Peyer's patch (tissue), 4 donors: ENCODE results near the gene ARHGEF12. TPM values are rescaled to one million over a fixed set of nuclear protein-coding genes. Genes with fewer than 3 reads are reported as not detected.

Source experiments
- DNase-seq, 3 donors: peaks; one replicate each; pipeline ENCODE4 v3.0.0-alpha.2; 2017 to 2019
- H3K27ac ChIP-seq, 4 donors: fragments of 200-600 bp; sonication (generic); one replicate each; pipeline ENCODE4 v1.5.1; 2016 to 2019
- H3K27me3 ChIP-seq, 2 donors: fragments of 200-600 bp; sonication (generic); one replicate each; pipeline ENCODE4 v1.5.1; 2019
- H3K36me3 ChIP-seq, 3 donors: fragments of 200-600 bp; sonication (generic); one replicate each; pipeline ENCODE4 v1.5.1; 2016 to 2019
- H3K4me1 ChIP-seq, 4 donors: fragments of 200-600 bp; sonication (generic); one replicate each; pipeline ENCODE4 v1.5.1; 2016 to 2019
- H3K4me3 ChIP-seq, 4 donors: fragments of 200-600 bp; sonication (generic); 1 replicate in 3 of 4; 2 replicates in 1 of 4; pipeline ENCODE4 v1.5.1; 2016 to 2019; ENCODE audit warnings: mild to moderate bottlenecking in 1 of 4
- H3K9me3 ChIP-seq, 4 donors: fragments of 200-600 bp; sonication (generic); one replicate each; pipeline ENCODE4 v1.5.1; 2016 to 2019; ENCODE audit warnings: mild to moderate bottlenecking in 1 of 4
- POLR2A ChIP-seq, 2 donors: fragments of 450-650 bp; IDR thresholded peaks; one replicate each; pipeline ENCODE4 v1.5.1; 2017; ENCODE audit warnings: antibody characterized with exemption in 2 of 2, mild to moderate bottlenecking in 2 of 2, moderate library complexity in 2 of 2
- total RNA-seq, 4 donors: library from RNA; depleted of rRNA; stranded (reverse); fragments of >200 nt; gene quantifications; one replicate each; pipeline ENCODE4 v1.1.0, GENCODE V29; 2016
- TF ChIP-seq, protein P1 (sequence below), 6 experiments: fragments of 450-650 bp in 4 of 6; fragments of 200-600 bp in 2 of 6; sonication (generic) in 1 of 6; IDR thresholded peaks; one replicate each; pipeline ENCODE4 v1.5.1; 2017 to 2019; ENCODE audit warnings: antibody characterized with exemption in 6 of 6, mild to moderate bottlenecking in 3 of 6, moderate library complexity in 1 of 6

Gene ARHGEF12
- total RNA-seq, 4 donors from 2014 or later = 102 to 122 (median 107) TPM

- no peaks in the 10 kb centered on the region for H3K9me3 ChIP-seq
- peaks cover 0 to 93% (median 4%) of the 10 kb centered on the region in 3 donors for H3K36me3 ChIP-seq
- no peaks in the 10 kb centered on the region for H3K4me1 ChIP-seq
- H3K4me3 ChIP-seq = no peak overlapping the region
- TF ChIP-seq, protein P1, sequence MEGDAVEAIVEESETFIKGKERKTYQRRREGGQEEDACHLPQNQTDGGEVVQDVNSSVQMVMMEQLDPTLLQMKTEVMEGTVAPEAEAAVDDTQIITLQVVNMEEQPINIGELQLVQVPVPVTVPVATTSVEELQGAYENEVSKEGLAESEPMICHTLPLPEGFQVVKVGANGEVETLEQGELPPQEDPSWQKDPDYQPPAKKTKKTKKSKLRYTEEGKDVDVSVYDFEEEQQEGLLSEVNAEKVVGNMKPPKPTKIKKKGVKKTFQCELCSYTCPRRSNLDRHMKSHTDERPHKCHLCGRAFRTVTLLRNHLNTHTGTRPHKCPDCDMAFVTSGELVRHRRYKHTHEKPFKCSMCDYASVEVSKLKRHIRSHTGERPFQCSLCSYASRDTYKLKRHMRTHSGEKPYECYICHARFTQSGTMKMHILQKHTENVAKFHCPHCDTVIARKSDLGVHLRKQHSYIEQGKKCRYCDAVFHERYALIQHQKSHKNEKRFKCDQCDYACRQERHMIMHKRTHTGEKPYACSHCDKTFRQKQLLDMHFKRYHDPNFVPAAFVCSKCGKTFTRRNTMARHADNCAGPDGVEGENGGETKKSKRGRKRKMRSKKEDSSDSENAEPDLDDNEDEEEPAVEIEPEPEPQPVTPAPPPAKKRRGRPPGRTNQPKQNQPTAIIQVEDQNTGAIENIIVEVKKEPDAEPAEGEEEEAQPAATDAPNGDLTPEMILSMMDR (IDR thresholded peaks at IDR 0.05) = no peak
- TF ChIP-seq POLR2A (IDR thresholded peaks at IDR 0.05) = no peak
- no peak overlapping the region for H3K27ac ChIP-seq
- no peak for DNase-seq
- no peaks in the 10 kb centered on the region for H3K27me3 ChIP-seq
Measured at GRCh38 chr11:120473503-120473902, 137.3 kb downstream of the ARHGEF12 start.

DNA sequence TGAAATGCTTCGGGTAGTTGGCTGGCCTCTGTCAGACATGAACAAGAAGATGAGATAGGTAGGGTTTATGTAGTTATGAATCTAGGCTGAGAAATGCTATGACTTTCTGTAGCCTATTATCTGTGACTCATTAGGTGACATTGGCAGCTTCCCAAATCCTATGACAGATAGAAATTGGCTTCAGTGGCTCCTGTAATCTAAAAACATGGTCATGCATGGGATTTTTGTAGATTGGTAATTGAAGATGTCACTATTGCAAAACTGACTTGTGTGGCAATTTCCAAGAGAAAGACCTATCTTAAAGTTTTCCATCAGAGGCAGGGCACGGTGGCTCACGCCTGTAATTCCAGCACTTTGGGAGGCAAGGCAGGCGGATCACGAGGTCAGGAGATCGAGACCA lies 145.9 kb downstream of the ARHGEF12 start:
- TF ChIP-seq, protein P1 (IDR thresholded peaks at IDR 0.05) = no peak
- TF ChIP-seq POLR2A (IDR thresholded peaks at IDR 0.05) = no peak
- Histone ChIP-seq H3K27ac (no peak overlapping the region), H3K9me3 (no peaks in the 10 kb centered on the region), H3K27me3 (no peaks in the 10 kb centered on the region), H3K4me1 (no peaks in the 10 kb centered on the region), H3K36me3 (peaks cover 0 to 93% (median 4%) of the 10 kb centered on the region in 3 donors), H3K4me3 (no peak overlapping the region)
- no peak for DNase-seq

- no peak for DNase-seq
- no peaks in the 10 kb centered on the region for H3K4me1 ChIP-seq
- no peak overlapping the region for H3K4me3 ChIP-seq
- no peaks in the 10 kb centered on the region for H3K27me3 ChIP-seq
- H3K36me3 ChIP-seq = peaks cover 0 to 67% (median 0%) of the 10 kb centered on the region in 3 donors
- no peak overlapping the region for H3K27ac ChIP-seq
- no peaks in the 10 kb centered on the region for H3K9me3 ChIP-seq
- TF ChIP-seq, protein P1 (IDR thresholded peaks at IDR 0.05) = no peak
- TF ChIP-seq POLR2A (IDR thresholded peaks at IDR 0.05) = no peak
Measured at GRCh38 chr11:120484722-120485121, 148.5 kb downstream of the ARHGEF12 start.

DNA sequence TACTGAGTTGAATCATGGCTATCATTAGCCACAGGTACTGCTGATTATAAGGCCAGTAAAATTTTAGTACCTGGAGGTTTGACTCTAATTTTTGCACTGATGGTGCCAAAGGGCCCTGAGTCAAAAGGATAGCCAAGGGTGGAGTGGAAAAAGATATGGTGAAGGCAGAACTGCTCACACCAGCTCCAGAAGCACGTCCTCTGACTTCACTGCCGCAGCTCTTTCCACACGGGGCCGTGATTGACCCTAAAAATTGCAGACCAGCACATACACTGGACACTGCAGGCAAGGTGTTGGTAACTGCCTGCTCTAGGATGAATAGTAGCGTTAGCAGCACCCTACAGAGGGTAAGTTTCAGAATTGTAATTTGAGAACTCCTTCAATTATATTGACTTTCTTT lies 149.9 kb downstream of the ARHGEF12 start:
- H3K27me3 ChIP-seq = no peaks in the 10 kb centered on the region
- TF ChIP-seq, protein P1 (IDR thresholded peaks at IDR 0.05) = no peak
- TF ChIP-seq POLR2A (IDR thresholded peaks at IDR 0.05) = no peak
- no peak overlapping the region for H3K27ac ChIP-seq
- no peak for DNase-seq
- no peak overlapping the region for H3K4me3 ChIP-seq
- peaks cover 0 to 58% (median 0%) of the 10 kb centered on the region in 3 donors for H3K36me3 ChIP-seq
- no peaks in the 10 kb centered on the region for H3K4me1 ChIP-seq
- no peaks in the 10 kb centered on the region for H3K9me3 ChIP-seq

DNA sequence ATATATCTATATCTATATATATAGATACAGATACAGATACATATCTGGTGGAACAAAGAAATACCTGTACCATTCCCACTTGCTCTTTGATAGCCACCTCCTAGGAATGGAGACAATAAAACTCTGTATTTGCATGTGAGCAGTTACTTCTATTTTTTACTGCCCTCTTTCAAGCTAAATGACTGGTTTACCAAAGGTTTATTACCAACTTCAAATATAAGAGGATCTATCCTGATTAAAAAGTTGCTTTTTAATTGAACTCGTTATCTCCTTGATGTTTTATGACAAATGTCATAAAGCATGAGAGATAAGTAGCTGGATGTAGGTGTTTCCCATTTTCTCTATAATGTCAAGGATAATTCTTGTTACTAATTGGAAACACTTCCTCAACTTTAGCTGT lies 153.6 kb downstream of the ARHGEF12 start:
- no peak for DNase-seq
- no peaks in the 10 kb centered on the region for H3K4me1 ChIP-seq
- TF ChIP-seq, protein P1 (IDR thresholded peaks at IDR 0.05) = no peak
- no peak for TF ChIP-seq POLR2A (IDR thresholded peaks at IDR 0.05)

DNA sequence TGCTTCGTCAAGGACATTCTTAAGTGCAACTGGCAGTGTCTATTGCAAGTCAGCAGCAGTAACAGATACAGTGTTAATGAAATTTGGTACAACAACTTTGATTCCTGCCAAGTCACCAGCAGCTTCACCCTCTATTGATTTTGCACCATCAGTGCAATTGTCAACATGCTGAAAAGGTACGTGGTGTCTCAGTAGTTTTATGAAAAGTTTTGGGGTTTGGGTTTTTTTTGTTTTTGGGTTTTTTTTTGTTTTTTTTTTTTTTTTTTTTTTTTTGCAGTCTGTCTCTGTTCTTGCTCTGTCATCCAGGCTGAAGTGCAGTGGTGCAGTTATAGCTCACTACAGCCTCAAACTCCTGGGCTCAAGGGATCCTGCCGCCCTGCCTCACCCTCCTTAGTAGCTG lies 156.3 kb downstream of the ARHGEF12 start:
- no peak overlapping the region for H3K4me3 ChIP-seq
- DNase-seq = no peak
- no peaks in the 10 kb centered on the region for H3K4me1 ChIP-seq
- TF ChIP-seq, protein P1 (IDR thresholded peaks at IDR 0.05) = no peak
- TF ChIP-seq POLR2A (IDR thresholded peaks at IDR 0.05) = no peak
- peaks cover 0 to 6% (median 0%) of the 10 kb centered on the region in 3 donors for H3K36me3 ChIP-seq
- no peaks in the 10 kb centered on the region for H3K9me3 ChIP-seq
- no peak overlapping the region for H3K27ac ChIP-seq
- H3K27me3 ChIP-seq = no peaks in the 10 kb centered on the region

More for the DNA sequence above, 153.6 kb downstream of the ARHGEF12 start:
- Histone ChIP-seq H3K9me3 (no peaks in the 10 kb centered on the region), H3K27me3 (no peaks in the 10 kb centered on the region), H3K27ac (no peak overlapping the region), H3K36me3 (peaks cover 0 to 23% (median 0%) of the 10 kb centered on the region in 3 donors), H3K4me3 (no peak overlapping the region)
